GM23248 (cell line): ENCODE data around the gene TSPAN9. TPM values are rescaled to one million over a fixed set of nuclear protein-coding genes. Genes with fewer than 3 reads are reported as not detected.

ENCODE experiments used
- DNase-seq: peaks from one replicate; pipeline ENCODE4 v3.0.0-alpha.2; 2015
- H2AFZ ChIP-seq: fragments of 200-600 bp; sonication (generic); 2 replicates; pipeline ENCODE4 v1.6.1; 2016; ENCODE audit warnings: antibody characterized with exemption
- H3F3A ChIP-seq: fragments of 200-600 bp; sonication (generic); 2 replicates; pipeline ENCODE4 v1.6.1; 2016; ENCODE audit warnings: mild to moderate bottlenecking, antibody characterized with exemption, mixed run types; ENCODE audit not compliant: insufficient read depth
- H3K27ac ChIP-seq: fragments of 200-600 bp; sonication (generic); 2 replicates; pipeline ENCODE4 v1.5.1; 2016; ENCODE audit warnings: mild to moderate bottlenecking
- H3K27me3 ChIP-seq: fragments of 200-600 bp; sonication (generic); replicated peaks from 2 replicates; pipeline ENCODE4 v1.6.1; 2016; ENCODE audit warnings: mild to moderate bottlenecking; ENCODE audit not compliant: insufficient read depth
- H3K36me3 ChIP-seq: fragments of 200-600 bp; sonication (generic); 2 replicates; pipeline ENCODE4 v1.6.1; 2016; ENCODE audit warnings: low read depth, mild to moderate bottlenecking
- H3K4me1 ChIP-seq: fragments of 200-600 bp; sonication (generic); 2 replicates; pipeline ENCODE4 v1.6.1; 2016; ENCODE audit warnings: mild to moderate bottlenecking; ENCODE audit not compliant: insufficient read depth
- H3K4me2 ChIP-seq: fragments of 200-600 bp; sonication (generic); one replicate; pipeline ENCODE4 v1.6.1; 2016; ENCODE audit warnings: mild to moderate bottlenecking; ENCODE audit not compliant: unreplicated experiment
- H3K4me3 ChIP-seq: fragments of 200-600 bp; sonication (generic); 2 replicates; pipeline ENCODE4 v1.5.1; 2016; ENCODE audit warnings: mild to moderate bottlenecking
- H3K79me2 ChIP-seq: fragments of 200-600 bp; sonication (generic); 2 replicates; pipeline ENCODE4 v1.6.1; 2016; ENCODE audit warnings: mild to moderate bottlenecking; ENCODE audit not compliant: insufficient read depth
- H3K9ac ChIP-seq: fragments of 200-600 bp; sonication (generic); 2 replicates; pipeline ENCODE4 v1.6.1; 2016; ENCODE audit warnings: mild to moderate bottlenecking
- H3K9me2 ChIP-seq: fragments of 200-600 bp; sonication (generic); 2 replicates; pipeline ENCODE4 v1.6.1; 2016; ENCODE audit warnings: mixed run types, mild to moderate bottlenecking, moderate library complexity; ENCODE audit not compliant: insufficient read depth
- H3K9me3 ChIP-seq: fragments of 200-600 bp; sonication (generic); one replicate; pipeline ENCODE4 v1.6.1; 2017; ENCODE audit warnings: low read depth
- H4K20me1 ChIP-seq: fragments of 200-600 bp; sonication (generic); 2 replicates; pipeline ENCODE4 v1.6.0; 2016; ENCODE audit not compliant: insufficient read depth
- EZH2 ChIP-seq: fragments of 200-600 bp; sonication (generic); IDR thresholded peaks from 2 replicates; pipeline ENCODE4 v1.6.1; 2018; ENCODE audit warnings: antibody characterized with exemption, mild to moderate bottlenecking; ENCODE audit not compliant: insufficient read depth, poor library complexity, severe bottlenecking
- EZH2phosphoT487 ChIP-seq: fragments of 200-600 bp; sonication (generic); IDR thresholded peaks from 2 replicates; pipeline ENCODE4 v1.6.1; 2018; ENCODE audit warnings: antibody characterized with exemption, moderate library complexity, mild to moderate bottlenecking, low read depth; ENCODE audit not compliant: insufficient read depth
- WGBS, 2 experiments: methylation state at CpG; one replicate each; pipeline ENCODE4 v1.1.6; 2015 to 2017; ENCODE audit warnings: low lambda C conversion rate in 2 of 2, low coverage in 1 of 2; ENCODE audit errors: missing lambda C conversion rate in 2 of 2; 5-methylcytosine and 5-hydroxymethylcytosine counted together
- in situ Hi-C: fragments of 300-500 bp; cut with MboI; formaldehyde crosslinking; loops from 2 replicates; pipeline ENCODE4 v1.15.0; 2020
- polyA plus RNA-seq: library from polyadenylated mRNA; unstranded; fragments of >200 nt; fragmentation: Nextera tagmentation; extraction: Ambion mirVana; gene quantifications from 2 replicates; pipeline ENCODE4 v1.2.1, GENCODE V29; 2016
- total RNA-seq: library from RNA; depleted of rRNA; stranded (reverse); fragments of >200 nt; shearing (Covaris generic); gene quantifications from 2 replicates; pipeline ENCODE4 v1.2.3, GENCODE V29; 2014

Gene TSPAN9
- total and polyA plus RNA-seq, 2 experiments from 2014 or later, result 9.5 to 14.4 TPM

GRCh38 chr12:3281588-3282383, 204.6 kb downstream of the TSPAN9 start:
- Histone ChIP-seq H3K4me1 (no peaks in the 10 kb centered on the region), H3F3A (no peaks in the 10 kb centered on the region), H3K27me3 (no peaks in the 10 kb centered on the region), H3K9me3 (no peaks in the 10 kb centered on the region), H3K36me3 (no peaks in the 10 kb centered on the region), H2AFZ (no peak overlapping the region), H3K4me2 (no peak overlapping the region), H3K9me2 (no peaks in the 10 kb centered on the region), H3K9ac (no peak overlapping the region), H3K4me3 (no peak overlapping the region), H3K27ac (no peak overlapping the region), H4K20me1 (no peaks in the 10 kb centered on the region), H3K79me2 (no peaks in the 10 kb centered on the region)
- TF ChIP-seq EZH2phosphoT487, result no peak
- no peak for TF ChIP-seq EZH2
- in situ Hi-C loops, result no loop called here
- no peak for DNase-seq
- 84 to 87% methylated on average over 23 of the region's 23 CpGs for WGBS, 2 experiments

GRCh38 chr12:3282384-3282670, 205.1 kb downstream of the TSPAN9 start:
- in situ Hi-C loops, result no loop called here
- no peak overlapping the region for H3K27ac ChIP-seq
- H3K9me2 ChIP-seq, result no peaks in the 10 kb centered on the region
- H3K36me3 ChIP-seq, result no peaks in the 10 kb centered on the region
- no peak overlapping the region for H3K9ac ChIP-seq
- 91 to 98% methylated on average over 8 of the region's 8 CpGs for WGBS, 2 experiments
- no peaks in the 10 kb centered on the region for H3F3A ChIP-seq
- no peaks in the 10 kb centered on the region for H3K27me3 ChIP-seq
- no peaks in the 10 kb centered on the region for H3K9me3 ChIP-seq
- no peaks in the 10 kb centered on the region for H3K4me1 ChIP-seq
- no peak overlapping the region for H3K4me3 ChIP-seq
- no peak overlapping the region for H2AFZ ChIP-seq
- H3K79me2 ChIP-seq, result no peaks in the 10 kb centered on the region
- H4K20me1 ChIP-seq, result no peaks in the 10 kb centered on the region
- DNase-seq, result no peak
- no peak for TF ChIP-seq EZH2phosphoT487
- no peak for TF ChIP-seq EZH2
- no peak overlapping the region for H3K4me2 ChIP-seq

GRCh38 chr12:3283137-3283680, 206.0 kb downstream of the TSPAN9 start:
- H3K36me3 ChIP-seq, result no peaks in the 10 kb centered on the region
- H4K20me1 ChIP-seq, result no peaks in the 10 kb centered on the region
- no peaks in the 10 kb centered on the region for H3K27me3 ChIP-seq
- H3K79me2 ChIP-seq, result no peaks in the 10 kb centered on the region
- no peak for TF ChIP-seq EZH2phosphoT487
- TF ChIP-seq EZH2, result no peak
- no peak for DNase-seq
- in situ Hi-C loops, result no loop called here
- no peak overlapping the region for H3K4me2 ChIP-seq
- no peak overlapping the region for H3K4me3 ChIP-seq
- no peaks in the 10 kb centered on the region for H3K4me1 ChIP-seq
- H2AFZ ChIP-seq, result no peak overlapping the region
- H3F3A ChIP-seq, result no peaks in the 10 kb centered on the region
- 83 to 87% methylated on average over 18 to 19 of the region's 19 CpGs for WGBS, 2 experiments
- no peaks in the 10 kb centered on the region for H3K9me2 ChIP-seq
- no peaks in the 10 kb centered on the region for H3K9me3 ChIP-seq
- no peak overlapping the region for H3K27ac ChIP-seq
- no peak overlapping the region for H3K9ac ChIP-seq

- H3K27ac ChIP-seq, result no peak overlapping the region
- H3K9ac ChIP-seq, result no peak overlapping the region
- no peak overlapping the region for H3K4me3 ChIP-seq
- whole genome bisulfite sequencing, 2 experiments, result 90 to 95% methylated on average over 18 of the region's 18 CpGs
- in situ Hi-C loops, result no loop called here
- H3F3A ChIP-seq, result no peaks in the 10 kb centered on the region
- no peak overlapping the region for H3K4me2 ChIP-seq
- H3K36me3 ChIP-seq, result no peaks in the 10 kb centered on the region
- TF ChIP-seq EZH2phosphoT487, result no peak
- no peak for TF ChIP-seq EZH2
- DNase-seq, result no peak
- no peaks in the 10 kb centered on the region for H3K9me3 ChIP-seq
- no peak overlapping the region for H2AFZ ChIP-seq
- H3K27me3 ChIP-seq, result no peaks in the 10 kb centered on the region
- H3K4me1 ChIP-seq, result no peaks in the 10 kb centered on the region
- no peaks in the 10 kb centered on the region for H3K9me2 ChIP-seq
- H4K20me1 ChIP-seq, result no peaks in the 10 kb centered on the region
- no peaks in the 10 kb centered on the region for H3K79me2 ChIP-seq
These were observed 207.2 kb downstream of the TSPAN9 start for GRCh38 chr12:3284405-3284804.
